HUDEP-2 (cell line): ENCODE data around the gene AASDH.
A peak's percentile ranks its signal among the peaks of the same experiment; 100 is the strongest.
"Not testable (repeated sequence)": the region's sequence is repeated elsewhere in the genome, so short reads cannot be mapped to it uniquely, and the experiment has no call there.

Experiments
- DNase-seq, 76 experiments: peaks; one replicate each; lab custom pipeline; 2025; ENCODE audit not compliant: unreplicated experiment in 76 of 76; lab: John Stamatoyannopoulos, UW

The AASDH gene

DNA sequence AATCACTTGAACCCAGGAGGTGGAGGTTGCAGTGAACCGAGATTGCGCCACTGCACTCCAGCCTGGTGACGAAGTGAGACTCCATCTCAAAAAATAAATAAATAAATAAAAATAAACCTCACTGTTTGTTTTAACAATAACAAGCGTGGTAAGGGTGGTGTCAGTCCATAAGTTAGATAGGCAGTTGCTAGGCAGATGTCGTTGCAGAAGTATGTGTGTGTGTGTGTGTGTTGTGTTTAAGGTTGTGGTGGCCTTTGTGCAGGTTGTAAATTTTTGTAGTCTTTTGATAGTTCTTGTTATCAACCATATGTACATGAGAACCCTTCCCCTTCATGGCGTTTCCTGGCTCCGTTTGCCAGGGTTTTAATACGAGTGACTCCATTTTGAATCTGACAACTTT is 4.0 kb upstream of the AASDH start:
- no peak for DNase-seq

DNA sequence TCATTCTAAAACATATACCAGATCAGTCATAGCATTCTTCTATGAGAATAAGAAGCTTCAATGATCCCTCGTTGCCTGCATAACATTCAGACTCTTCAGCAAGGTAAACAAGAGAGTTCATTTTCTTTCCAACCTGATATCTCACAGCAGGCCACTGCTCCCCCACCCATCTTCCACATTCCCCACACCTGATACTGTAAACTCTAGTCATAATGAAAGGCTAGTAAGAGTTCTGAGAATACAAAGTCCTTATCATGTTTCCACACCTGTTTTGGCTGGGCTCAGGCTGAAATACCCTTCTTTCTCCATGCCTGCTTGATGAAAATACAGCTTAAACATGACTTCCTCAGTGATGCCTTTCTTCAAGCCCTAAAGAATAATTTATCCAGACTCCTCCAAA is 2.3 kb upstream of the AASDH start:
- DNase-seq = peak in 39 of 76 experiments; percentile 1 to 59 (median 29)

DNA sequence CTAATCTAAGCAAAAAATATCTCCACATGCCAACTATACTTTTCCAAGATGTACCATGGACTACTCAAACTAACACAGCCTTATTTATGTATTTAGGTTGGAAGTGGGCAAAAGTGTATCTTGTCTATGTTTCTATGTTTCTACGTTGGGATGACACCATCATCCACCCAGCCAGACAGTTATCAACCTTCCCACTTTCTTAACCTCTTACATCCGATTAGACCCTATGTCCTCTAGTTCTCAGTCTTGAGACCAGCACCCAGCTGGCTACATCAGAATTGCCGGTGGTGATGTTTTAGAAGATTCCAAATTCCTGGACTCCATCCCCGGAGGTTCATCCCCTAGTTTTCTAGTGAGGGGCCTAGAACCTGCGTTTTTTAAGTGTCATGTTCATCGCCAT is 1.0 kb upstream of the AASDH start:
- peak in 6 of 76 experiments; percentile 2 to 23 (median 10) for DNase-seq

DNA sequence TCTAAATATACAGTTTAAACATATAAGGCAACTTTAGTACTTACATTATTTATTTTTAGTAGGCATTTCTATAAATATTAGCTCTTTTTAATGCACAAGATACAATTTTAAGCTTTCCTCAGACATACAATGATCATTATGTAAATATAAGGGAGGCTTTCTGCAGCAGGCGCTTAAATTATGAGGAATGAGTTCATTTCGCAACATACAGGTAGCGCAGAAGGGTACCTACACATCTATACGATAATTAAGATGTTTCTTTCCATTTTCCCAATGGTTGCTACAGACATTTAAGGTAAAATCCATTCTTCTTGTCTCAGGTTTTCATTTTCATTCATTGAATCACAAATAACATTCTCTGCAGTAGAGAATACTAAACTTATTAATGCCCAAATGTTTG is 1.2 kb downstream of the AASDH start:
- no peak for DNase-seq

DNA sequence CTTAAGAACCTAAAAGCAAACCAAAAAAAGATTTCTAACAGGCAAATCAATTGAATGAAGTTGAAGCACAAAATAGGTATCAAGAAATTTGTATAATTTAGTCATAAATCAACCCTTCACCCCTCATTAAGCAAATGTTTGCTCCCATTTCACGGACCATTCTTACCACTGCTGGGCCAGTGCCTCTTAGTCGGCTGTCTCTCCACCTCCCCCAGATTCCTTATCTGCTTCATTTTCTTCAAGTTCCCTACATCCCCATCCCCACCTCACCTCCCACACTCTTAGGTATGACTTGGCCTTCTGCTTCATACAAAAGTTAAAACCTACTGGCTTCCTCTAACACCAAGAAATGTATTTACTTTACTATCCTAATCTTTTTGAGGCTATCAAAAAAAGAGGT is 11.8 kb downstream of the AASDH start:
- no peak for DNase-seq

DNA sequence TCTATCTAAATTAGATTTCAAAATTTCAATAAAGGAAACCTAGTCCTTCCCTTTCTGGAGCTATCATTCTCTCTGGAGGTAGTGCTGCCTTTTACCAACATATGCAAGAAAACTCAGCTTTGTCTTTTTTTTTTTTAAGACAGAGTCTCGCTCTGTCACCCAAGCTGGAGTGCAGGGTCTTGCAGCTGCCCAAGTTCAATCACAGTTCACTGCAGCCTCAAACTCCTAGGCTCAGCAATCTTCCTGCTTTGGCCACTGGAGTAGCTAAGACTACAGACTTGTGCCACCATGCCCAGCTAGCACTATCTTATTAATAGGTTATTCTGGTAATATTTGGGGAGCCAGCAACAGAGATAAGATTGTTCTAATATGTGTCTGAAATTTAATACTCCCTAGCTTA is 12.3 kb downstream of the AASDH start:
- no peak for DNase-seq

DNA sequence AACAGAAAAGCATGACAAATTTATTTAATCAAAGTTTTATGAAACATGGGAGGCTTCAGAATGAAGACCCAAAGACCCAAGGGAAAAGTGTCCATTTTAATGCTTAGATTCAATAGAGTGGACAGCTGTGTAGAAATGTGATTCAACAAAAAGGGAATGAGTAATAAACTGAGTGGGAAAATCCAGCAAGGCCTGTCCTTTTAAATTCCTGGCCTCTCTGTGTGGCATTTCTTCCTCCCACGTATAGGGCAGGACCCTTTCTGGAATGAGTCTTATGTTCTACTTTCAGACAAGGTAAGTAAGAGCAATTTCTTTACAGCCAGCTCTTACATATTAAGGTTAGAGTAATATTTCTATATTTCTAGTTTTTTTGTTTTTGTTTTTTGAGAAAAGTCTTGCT is 14.5 kb downstream of the AASDH start:
- DNase-seq = no peak

DNA sequence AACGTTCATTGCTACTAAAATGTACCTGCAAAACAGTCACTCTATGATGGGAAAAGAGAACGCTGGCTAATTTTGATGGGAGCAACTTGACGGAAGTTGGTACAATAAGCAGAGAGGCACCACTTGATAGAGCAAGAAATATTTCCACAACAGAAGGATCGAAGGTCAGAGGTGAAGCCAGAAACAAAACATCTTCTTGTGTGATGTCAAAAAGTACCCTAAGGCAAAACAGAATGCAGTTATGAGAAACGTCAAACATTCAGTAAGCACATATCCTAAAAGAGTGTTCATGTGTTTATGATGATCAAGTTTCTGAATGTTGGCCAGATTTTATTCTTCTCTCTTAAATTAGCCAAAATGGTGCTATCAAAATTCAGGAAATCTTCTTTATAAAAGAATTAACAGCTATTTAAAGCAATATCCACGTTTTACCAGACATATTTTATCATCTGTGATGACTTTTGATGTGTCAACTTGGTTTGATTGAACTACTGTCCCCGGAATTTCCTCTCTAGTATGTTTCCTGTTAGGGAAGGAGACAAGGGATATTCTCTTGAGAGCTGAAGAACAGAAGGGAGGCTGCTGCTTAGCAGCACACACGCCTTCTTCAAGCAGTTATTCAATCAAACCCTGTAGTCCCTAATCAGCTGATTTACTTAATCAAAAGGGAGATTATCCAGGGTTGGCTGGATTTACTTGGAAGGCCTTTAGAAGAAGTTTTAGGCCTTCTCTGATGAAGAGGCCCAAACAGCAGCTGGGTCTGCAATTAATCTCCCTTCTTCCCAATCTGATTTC is 15.7 kb downstream of the AASDH start:
- DNase-seq = no peak

DNA sequence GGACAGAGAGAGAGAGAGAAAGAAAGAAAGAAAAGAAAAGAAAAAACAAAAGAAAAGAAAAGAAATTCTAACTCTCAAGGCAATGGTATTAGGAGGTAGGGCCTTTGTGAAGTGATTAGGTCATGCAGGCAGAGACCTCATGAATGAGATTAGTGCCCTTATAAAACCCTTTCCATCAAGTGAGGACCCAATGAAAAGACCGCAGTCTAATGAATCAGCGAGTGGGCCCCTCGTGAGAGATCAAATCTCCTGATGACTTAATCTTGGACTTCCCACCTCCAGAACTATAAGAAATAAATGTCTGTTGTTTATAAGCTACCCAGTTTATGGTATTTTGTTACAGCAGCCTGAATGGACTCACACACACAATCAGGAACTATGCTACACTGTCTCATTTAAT is 16.9 kb downstream of the AASDH start:
- no peak for DNase-seq

DNA sequence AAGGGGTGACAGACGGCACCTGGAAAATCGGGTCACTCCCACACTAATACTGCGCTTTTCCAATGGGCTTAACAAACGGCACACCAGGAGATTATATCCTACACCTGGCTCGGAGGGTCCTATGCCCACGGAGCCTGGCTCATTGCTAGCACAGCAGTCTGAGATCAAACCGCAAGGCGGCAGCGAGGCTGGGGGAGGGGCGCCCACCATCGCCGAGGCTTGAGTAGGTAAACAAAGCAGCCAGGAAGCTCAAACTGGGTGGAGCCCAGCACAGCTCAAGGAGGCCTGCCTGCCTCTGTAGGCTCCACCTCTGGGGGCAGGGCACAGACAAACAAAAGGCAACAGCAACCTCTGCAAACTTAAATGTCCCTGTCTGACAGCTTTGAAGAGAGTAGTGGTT is 24.3 kb downstream of the AASDH start:
- not testable (repeated sequence) for DNase-seq

DNA sequence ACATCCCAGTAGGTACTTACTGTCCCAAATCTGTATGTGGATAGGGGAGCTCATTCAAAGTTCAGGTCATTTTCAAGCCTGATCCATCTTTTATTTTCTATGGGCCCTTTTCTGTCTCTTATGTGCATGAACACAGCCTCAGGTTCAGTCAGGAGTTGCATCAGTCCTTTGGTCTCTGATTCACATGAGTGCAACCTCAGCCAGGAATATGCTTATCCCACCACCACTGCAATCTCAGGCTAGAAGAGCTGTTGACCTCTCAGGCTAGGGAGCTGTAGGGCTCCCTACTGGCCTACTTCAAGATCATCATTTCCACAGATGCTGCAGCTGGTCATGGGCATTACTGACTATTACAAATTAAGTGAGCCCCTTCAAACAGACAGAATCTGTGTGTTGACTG is 27.2 kb downstream of the AASDH start:
- DNase-seq = no peak

DNA sequence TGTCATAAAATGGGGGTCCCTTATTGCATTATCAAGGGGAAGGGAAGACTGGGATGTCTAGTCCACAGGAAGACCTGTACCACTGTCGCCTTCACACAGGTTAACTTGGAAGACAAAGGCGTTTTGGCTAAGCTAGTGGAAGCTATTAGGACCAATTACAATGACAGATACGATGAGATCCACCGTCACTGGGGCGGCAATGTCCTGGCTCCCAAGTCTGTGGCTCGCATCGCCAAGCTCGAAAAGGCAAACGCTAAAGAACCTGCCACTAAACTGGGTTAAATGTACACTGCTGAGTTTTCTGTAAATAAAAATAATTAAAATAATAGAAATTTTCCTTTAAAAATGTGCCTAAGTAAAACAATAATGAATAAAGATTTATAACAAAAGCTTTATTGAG is 30.6 kb downstream of the AASDH start:
- DNase-seq = no peak

DNA sequence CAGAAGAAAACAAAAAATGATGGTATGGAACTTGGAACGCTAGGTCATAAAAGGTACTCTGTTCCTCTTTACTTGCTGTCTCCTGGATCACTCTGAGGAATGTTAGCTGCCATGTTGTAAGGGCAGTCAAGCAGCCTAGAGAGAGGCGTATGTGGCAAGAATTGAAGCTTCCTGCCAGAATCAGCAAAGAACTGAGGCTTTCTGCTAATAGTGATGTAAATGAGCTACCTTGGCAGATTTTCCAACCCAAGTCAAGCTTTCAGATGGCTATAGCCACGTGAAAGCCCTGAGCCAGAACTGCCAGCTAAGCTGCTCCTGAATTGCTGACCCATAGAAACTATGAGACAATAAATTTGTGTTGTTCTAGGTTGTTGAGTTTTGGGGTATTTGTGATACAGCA is 38.7 kb downstream of the AASDH start:
- no peak for DNase-seq

DNA sequence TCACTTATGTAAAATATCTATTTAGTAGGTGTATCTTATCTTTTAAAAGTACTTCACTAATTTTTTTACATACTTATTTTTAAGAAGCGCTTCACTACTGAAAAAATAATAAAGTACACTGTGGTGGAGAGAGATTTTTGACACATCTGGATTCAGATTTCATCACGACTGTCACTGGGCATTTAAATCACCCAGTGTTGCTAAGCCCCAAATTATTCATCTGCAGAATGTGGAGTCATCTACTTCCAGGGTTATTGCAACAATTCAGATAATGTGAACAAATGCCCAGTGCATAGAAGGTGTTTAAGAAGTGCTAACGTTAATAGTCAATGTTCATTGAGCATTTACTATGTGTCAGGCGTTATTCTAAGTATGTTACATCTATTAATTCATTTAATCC is 41.8 kb downstream of the AASDH start:
- no peak for DNase-seq

DNA sequence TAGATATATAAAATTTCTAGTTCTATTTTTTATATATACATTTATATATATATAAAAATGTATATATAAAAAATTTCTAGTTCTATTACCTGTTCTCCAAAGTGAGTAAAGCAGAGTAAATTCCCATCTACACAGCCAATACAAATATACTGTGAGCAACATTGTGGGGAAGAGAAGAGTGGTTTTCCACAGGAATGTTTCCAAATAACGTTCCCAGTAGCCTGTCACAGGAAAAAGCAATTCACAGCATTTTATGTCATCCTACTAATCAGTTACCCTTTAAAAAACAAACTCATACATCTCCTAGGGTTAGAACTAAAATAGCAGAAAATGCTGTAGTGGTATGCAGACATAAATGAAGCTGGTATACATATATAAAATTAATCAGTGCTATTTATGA is 44.5 kb downstream of the AASDH start:
- DNase-seq = no peak

DNA sequence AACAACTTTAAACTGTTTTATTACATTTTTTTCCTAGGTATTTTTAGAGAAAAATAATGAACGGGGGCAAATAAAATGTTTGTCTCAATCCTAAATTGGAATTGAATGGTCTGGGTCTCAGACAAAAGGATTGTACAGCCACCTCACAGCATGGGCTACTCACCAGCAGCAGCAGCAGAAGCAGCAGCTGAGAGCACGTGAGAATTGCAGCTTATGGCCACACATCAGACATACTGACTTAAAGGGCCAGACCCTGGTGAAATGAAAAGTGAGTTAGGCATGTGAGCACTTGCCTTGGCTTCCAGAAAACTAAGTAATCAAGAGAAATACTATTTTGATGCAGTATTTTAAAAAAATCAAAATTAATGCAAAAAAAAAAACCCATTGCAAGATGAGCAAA is 56.6 kb downstream of the AASDH start:
- DNase-seq = no peak

DNA sequence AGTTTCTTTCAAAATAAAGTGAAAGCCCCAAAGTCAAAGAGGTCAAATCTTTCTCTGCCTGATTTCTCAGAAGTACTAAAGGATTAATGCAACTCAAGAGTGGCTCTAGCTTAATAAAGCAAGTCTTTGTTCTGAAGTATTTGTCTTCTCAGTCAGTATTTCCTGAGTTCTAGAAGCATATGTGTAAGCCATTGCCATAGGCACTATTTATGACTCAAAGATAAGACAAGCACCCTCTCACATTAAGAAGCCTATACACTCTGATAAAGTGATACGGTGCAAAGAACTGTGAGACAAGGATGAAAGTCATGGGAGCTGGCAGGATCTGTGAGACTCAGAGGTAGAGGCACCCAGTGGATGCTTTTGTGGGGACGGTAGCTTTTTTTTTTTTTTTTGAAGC is 60.9 kb downstream of the AASDH start:
- DNase-seq = peak in 2 of 76 experiments; percentile 1 to 3

DNA sequence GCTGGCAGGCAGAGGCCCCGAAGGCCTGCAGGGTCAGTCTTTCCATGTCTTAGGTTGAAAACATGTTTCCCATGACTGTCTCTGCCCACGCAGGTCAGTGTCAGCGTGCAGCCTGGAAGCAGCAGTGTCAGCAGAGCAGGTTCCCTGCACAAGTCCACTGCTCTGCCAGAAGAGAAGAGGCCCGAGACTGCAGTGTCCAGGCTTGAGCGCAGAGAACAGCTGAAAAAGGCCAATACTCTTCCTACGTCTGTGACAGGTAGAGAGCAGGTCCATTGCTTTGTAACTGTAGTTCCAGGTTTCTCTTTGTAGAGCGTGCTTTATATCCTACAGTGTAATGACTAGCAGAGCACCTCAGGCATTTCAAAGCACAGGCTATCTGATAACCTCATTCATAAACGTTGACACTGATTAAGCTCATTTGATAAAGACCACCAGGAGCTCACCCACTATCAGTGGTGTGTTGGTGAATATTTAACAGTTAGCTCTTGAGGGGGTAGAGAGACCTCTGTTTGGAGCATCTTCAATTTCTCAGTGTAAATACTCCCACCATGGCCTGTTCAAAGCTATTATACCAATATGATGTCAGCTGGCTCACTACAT is 63.2 kb downstream of the AASDH start:
- no peak for DNase-seq

DNA sequence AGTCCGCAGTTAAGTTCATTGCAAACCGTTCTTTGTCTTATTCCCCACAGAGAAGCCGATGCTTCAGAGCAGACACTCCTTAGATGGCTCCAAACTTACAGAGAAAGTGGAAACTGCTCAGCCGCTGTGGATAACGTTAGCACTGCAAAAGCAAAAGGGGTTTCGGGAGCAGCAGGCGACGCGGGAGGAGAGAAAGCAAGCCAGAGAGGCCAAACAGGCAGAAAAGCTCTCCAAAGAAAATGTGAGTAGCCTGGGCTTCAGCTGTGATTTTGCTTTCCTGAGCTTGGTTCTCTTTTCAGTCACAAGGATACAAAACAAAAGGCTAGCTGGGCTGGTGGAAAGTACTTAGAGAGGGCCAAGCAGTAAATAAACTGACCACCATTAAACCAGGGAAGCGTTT is 64.0 kb downstream of the AASDH start:
- DNase-seq = no peak

DNA sequence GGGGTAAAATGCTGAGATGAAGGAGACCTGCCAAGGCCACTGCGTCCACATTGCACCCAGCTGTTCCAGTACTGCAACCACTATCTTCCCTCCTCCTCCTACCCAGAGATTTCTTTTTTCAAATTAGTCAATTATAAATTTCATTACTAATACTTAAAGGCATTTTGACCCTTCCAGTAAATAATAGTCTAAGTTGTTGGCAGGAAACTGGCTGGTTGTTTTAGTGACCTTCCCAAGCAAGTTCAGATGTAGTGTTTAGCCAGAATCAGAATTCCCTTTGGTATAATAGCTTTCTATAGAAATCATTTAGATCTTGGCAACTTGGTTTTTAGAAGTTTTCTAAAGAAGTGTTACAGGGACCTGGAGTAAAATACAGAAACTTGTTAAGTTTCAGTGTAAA is 66.0 kb downstream of the AASDH start:
- no peak for DNase-seq

DNA sequence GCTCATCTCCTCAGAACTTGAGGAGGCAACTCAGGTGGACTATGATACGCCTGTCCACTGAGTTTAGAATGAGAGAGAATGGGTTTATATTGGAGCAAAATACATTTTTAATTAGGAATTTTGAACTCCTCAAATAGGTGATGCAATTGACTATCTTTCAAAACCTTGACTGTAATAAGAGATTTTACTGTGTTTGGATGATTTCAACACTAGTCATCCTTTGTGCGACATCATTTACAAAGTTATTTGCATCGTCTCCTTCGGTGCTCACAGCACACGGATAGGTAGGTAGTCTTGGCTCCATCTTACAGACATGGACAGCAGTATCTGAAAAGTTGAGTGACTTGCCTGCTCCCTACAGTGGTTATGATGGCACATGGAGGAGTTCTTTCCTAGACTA is 67.0 kb downstream of the AASDH start:
- no peak for DNase-seq

DNA sequence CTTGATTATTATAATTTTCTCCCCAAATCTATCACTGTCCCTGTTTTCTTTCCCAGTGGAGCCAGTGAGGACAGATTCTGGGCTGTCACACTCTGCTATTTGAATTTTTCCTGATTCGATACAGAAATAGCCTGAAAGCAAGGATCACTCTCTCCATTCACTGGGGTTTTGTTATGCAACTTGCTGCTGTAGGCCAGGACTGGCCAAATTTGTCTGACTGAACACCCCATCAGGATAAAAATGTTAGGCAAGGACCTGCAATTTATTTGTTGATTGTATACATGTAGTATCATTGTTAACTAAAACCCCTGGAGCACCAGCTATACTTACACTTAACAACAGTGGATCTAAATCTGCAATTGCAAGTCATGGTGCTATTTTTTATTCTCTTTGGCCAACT is 68.7 kb downstream of the AASDH start:
- DNase-seq = no peak

DNA sequence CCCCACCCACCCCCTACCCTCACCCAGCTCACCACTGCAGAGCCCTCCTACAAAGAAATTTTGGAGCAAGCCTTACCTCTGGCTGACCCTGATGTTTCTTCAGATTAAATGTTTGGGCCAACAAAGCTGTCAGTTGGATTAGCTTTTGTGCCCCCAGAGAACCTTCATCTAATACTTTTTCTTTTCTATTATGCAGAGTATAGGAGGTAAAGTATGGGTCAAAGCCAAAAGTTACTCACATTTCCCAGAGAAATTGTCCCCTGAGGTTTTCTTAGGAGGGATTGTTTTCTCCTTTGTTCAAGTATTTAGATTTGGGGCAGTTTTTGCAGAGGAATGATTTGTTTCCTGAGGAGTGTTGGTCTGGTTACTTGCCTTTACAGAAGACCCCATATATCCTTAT is 69.5 kb downstream of the AASDH start:
- DNase-seq = no peak
